AG08395 (cell line): ENCODE data around the gene CIZ1.

Source experiments
- DNase-seq: peaks from one replicate; pipeline ENCODE4 v3.0.0; 2012; ENCODE audit warnings: mixed read lengths, low spot score

The CIZ1 gene

DNA sequence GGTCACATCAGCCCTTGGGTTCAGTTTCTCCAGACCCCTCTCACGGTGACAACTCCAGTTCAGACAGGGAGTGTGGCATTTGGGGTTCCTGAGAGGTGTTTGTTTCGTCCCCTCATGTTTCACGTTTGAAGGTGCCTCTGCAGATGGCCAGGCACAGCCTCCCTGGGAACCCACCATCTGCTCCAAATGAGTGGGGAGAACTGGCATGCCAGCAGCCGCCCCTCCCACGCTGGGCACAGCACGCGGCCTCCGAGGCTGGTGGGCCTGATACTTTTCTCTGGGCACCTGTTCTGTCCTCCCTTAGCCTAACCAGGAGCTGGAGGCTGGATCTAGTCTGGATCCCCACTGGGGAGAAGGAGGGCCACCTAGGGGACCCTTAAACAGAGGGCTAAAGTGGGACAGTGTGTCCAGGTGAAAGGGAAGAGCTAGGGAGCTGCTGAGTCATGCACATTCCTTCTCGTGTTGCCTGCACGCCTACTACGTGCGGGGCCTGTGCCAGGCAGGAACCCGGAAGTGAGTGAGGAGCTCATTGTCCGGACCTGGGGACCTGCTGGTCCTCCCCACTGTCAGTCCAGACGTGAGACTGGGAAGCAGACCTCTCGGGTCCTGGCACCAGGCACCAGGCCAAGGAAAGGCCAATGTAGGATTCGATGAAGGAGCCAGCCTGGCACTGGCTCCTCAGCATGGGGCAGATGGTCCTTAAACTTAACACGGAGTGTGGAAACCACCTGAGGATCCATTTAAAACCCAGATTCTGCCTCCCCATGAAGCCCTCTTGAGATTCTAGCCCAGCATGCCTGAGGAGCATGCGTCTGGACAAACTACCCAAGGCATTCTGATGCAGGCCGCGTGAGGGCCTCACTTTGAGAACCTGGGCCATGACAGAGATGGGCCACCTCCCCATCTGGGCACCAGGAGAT, 23.5 kb upstream of the CIZ1 start:
- no peak for DNase-seq

DNA sequence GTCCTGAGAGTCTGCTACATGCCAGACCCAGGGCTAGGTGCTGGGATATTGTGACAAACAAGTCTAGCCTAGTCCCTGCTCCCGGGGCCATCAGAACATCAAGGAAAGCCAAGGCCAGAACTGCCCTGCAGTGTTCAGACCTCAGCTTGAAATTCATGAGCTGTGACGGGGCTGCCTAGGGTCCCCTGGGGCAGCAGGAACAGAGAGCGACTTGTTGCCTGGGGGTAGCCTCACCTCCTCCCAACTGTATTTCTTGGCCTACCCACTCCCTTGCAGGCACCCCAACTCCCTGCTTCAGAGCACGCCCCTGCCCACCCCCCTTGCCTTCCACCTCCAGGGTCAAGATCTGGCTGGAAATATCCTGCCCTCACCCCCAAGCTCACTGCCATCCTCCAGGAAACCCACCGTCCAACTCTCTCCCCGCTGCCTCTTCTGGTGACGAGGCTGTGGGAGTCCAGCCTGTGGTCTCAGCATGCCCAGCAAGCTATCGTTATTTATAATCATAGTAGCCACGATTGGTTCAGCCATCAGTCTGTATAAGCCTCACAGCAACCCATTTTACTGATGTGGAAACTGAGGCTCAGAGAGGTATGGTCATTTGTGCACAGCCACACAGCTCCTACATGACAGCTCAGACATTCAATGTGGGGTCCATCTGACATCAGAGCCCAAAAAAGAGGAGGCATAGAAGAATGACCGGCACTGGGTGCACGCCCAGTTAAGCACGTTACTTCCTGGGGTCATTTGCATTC, 22.6 kb upstream of the CIZ1 start:
- DNase-seq, result no peak

DNA sequence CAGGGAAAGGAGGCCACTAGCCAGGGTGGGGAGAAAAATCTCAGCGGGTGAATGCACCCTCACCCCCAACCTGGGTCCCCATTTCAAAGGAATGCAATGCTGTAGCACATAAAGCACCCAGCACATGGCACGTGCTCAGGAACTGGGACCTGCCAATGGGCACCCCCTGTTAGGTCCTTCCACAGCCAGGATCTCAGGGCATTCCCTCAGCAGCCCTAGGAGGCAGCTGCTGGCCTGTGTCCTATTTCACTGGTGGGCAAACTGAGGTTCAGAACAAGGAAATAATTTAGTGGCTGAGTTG, 20.6 kb upstream of the CIZ1 start:
- DNase-seq, result no peak

DNA sequence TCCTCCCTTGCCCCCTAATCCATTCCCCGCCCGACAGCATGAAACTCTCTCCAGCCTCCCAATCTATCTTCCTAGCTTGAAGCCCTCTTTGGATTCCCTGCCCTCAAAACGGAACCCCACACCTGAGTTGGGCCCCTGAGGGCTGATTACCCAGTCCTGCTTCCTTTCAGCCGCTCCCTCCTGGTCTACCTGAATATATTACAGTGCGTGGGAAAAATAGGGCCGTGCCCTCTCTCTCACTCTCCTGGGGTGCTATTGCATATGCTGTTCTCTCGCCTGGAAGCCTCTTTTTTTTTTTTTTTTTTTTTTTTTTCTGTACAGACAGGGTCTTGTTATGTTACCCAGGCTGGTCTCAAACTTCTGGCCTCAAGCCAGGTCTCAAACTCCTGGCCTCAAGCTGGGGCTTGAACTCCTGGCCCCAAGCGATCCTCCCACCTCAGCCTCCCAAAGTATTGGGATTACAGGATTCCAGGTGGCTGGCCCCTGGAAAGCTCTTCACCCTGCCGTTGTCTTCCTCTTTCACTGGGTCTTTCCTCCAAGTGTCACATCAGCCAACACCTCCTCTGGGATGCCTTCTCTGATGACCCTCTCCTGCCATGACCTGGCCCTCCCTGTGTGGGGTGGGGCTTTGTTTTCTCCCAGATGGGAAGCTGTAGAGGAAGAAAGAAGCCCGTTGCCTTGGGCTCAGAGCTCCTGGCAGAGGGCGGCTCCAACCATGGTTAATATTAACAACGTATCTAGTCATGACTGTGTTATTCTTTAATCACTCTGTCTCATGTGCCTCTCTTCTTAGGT, 20.0 kb upstream of the CIZ1 start:
- DNase-seq, result no peak

DNA sequence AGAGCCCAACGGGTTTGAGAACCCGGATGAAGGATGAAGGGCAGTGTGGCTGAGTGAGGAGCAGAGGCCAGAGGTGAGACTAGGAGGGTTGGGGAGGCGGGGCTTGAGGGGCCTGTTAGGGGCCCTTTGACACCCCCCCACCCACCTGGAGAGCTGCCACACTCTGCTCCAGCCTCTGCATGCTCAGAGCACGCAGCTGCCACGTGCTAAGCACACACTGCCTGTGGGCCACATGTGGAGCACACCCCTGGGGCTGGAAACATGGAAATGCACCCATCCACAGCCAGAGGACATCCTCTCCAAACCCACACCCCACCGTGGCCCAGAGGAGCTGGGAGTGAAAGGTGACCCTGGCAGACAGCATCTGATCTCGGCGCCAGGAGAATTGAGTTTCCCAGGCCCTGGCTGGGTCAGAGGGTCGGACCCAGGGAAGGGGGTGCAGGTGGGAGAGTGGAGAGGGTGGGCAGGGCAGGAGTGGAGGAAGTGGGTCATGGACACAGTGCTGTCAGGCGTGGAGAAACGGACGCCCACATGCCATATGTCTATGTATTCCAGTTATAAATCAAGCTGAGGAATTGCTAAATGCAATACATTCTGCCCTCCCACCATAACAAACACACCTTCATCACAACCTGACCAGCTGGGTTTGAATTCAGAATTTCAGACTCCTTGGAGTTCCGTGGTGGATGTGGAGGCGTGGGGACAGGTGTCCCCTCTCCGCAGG, 17.7 kb upstream of the CIZ1 start:
- no peak for DNase-seq

DNA sequence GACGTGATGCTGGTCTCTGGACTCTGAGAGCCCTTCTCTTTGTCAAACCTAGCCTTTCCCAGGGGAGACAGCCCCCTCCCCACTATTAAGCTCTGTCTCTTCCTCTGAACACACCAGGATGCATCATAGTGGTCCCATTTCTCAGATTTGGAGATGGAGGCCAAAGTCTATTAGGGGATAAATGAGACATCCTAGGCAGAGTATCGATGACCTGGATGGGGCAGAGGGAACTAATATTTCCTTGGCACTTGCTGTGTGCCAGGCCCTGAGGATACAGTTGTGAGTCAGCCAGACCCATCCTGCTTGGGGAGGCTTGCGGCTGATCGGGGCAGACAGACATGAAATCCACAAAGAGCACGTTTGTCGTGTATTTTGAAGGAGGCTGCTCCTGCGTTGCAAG, 17.0 kb upstream of the CIZ1 start:
- DNase-seq, result no peak

DNA sequence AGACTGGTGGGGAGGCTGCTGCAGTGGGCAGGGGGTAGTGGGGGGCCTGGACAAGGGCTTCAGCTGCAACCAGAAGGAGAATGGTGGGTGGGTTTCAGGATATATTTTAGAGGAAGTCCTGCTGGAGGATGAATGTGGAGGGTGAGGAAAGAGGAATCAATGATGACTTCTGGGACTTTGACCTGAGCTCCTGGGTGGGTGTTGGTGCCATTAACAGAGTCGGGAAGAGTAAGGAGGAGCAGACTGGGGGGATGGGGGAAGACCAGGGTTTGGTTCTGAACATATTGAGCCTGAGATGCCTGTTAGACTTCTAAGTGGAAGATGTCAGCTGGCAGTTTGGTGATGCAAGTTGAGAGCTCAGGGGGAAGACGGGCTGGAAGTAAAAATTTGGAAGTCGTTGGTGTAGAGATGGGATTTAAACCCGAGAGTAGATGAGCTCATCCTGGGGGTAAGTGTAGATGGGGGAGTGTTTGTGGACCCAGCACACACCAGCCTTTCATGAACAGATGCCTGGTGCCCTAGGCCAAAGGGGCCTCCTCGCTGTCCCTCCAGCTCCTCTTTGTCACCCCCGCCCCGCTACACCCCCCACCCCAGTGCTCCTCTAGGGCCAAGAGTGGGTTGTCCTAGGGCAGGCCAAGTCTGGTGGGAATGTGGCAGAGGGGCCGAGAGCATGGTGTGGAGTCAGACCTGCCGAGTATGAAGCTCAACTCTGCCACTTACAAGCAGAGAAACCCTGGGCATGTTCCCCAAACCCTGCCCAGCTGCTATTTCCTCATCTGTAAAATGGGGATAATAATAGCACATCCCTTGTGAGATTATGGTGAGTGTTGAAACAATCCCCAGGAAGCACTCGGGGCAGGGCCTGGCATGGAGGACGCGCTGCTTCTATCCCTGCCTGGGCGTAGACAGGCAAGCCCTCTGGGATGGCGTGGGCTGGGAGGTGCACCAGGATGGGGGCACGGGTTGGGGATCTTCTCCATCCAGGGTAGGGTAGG, 15.8 kb upstream of the CIZ1 start:
- no peak for DNase-seq

DNA sequence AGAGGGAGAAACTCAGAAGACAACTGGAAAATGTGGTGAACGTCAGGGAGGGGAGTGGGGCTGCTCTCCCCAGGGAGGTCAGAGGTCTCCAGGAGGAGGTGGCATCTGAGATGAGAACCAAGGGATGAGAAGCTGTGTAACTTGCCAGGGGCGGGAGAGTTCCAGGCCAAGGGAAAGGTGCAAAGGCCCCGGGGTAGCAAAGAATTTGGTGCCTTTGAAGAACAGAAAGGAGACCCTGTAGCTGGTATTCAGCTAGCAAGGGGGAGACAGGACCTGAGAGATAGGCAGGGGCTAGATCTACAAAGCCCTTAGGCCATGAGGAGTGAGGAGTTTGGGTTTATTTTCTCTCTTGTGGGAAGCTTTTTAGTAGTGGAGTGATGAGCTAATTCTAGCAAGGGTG, 15.1 kb upstream of the CIZ1 start:
- DNase-seq, result no peak

DNA sequence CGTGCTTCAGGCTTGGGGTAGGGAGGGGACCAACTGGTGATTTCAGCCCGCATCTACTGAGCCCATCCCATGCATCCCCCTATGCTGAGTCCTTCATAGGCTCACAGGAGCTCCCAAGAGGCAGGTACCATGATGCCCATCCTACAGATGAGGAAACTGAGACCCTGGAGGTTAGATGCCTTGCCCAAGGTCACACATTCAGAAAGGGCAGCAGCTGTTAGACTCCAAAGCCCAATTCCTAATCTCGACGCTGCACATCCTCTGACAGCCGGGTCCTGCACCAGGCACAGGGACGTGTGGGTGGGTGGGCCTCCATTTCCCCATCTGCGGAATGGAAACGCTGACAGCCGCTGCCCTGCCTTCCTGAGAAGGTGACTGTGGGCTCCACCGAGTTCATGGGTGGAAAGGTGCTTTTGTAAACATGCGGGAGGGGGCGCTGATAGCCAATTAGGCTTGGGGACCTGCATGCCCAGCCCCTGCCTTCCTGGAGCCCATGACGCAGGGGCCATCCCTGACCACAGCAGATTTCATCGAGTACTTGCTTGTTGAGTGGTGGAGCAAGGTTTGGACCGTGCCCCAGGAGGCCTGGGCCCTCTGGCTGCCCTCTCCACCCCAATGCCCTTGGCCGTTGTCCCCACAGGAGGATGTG, 14.0 kb upstream of the CIZ1 start:
- DNase-seq, result no peak

DNA sequence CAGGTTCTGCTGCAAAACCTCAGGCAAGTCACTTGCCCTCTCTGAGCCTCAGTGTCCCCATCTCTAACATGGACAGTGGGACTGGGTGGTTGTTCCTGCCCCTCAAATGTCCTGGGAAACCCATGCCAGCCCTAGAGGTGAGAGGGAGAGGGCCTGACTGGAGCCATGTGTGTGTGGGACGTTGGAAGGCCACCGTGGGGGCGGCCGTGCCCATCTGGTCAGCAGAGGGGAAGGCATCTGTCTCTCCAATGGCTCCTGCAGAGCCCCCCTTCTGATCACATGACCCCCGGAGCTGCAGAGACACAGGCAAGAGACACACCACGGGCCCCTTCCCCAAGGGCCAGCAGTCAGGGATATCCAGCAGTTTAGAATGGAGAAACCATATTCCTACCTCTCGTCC, 13.5 kb upstream of the CIZ1 start:
- no peak for DNase-seq

DNA sequence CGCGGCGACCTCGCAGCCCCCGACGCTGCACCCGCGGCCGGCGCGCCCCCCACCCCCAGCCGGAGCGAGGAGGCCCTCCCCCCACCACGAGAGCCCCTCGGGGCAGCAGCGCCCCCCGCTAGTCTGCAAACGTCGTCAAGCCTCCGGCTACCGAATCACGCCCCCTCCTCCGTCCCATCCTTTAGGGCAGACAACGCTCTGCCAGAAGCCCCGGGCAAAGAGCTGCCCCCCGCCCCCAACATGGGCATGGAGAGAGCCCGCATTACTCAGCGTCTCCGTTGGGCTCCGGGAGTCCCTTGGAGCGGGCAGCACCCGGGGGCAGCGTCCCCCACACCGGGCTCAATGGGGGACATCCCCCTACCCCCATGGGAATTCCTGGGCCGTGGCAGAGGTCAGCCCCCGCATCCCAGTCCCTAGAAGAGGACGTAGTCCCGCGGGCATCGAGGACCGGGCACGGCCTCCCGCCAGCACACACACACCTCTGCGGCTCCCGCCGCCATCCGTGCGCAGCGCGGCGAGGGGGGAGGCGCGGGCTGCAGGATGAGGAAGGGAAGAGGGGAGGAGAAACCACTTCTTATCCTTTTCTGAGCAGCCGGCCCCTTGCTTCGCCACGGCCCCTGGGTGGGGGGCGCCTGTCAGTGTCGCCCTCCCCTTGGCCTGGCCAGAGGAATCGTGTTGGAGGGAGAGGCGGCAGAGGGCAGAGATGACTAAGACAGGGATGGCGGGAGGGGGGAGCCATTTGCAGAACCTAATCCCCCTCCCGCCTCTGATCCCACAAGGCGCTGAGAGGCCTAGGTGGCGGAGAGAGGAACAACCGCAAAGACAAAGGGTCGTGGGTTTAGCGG, 12.6 kb upstream of the CIZ1 start:
- DNase-seq, result peak; percentile 66

DNA sequence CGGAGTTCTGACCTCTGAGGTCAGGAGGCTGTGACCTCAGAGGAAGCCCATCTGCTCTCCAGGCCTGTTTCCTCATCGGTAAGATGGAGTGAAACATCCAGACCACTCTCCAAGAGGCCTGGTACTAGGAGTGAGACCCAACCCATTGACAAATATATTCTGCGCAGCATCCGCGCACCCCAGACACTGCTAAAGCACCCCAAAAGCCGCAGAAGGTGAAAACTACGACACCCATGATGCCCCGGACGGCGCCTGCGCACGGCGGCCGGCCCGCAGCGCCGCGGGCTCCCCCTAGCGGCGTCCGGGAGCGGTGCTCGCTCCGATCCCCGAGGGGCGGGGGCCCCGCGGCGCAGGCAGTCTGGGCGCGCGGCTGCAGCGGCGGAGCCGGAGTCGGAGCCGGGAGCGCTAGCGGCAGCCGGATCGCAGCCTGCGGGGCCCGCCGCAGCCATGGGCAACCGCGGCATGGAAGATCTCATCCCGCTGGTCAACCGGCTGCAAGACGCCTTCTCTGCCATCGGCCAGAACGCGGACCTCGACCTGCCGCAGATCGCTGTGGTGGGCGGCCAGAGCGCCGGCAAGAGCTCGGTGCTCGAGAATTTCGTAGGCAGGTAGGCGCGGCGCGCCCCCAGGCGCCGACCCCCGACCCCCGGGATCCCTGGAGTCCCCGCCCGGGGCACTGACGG, 11.8 kb upstream of the CIZ1 start, which contains the start of gene DNM1:
Gene DNM1, plus strand, starts transcription at position 356 of the 683 bp plus-strand sequence. Its CDS starts 92 bp downstream, at position 448.
- DNase-seq, result peak; percentile 98

DNA sequence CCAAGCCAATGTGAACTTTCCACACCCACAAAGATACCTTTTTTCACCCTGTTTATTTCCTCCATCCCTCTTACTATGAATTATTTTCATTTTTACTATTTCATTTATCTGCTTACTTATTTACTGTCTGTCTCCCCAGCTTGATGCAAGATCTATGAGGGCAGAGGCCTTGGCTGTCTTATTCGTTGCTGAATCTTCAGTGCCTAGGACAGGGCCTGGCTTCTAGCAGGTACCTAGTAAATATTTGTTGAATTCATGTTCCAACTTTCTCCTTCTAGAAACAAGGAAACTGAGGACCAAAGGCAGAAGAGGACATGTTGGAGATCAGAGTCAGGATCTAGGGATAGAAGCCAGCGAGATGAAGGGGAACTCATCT, 11.3 kb upstream of the CIZ1 start:
- no peak for DNase-seq

DNA sequence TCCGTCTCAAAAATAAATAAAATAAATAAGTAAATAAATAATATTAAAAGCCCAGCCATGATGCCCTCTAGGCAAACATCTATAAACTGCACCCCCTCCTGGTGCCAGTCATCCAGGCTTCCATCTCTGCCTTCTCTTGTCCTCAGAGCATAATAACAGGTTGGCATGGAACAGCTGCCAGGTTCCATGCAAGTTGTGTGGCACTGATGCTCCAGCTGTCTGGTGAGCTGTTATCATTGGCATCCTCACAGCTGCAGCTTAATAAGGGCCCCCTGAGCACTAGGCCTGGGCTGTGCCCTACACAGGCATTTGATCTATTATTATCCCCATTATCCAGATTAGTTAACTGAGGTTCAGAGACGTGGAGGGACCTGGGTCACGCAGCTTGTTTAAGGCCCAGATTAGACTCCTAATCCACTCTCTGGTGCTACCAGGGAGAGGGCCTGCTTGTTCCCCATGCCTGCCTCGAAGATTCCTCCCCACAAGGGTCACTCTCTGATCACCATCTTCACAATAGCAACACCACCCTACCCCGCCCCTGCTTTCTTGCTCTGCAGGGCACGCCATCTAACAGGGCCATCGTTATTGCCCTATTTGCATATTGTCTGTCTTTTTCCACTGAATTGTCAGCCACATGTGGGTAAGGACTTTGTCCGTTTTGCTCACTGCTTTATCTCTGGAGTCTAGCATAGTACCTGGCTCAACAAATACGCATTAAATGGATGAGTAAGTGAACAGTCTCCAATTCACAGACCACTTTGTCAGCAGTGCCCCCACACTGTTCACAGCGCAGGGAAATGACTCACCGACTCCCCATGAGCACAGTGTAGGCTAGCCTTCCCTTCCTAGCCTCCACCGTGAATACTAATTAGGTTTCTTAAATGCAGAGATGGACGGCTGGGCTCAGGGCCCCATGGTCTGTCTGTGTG, 10.3 kb upstream of the CIZ1 start:
- no peak for DNase-seq

DNA sequence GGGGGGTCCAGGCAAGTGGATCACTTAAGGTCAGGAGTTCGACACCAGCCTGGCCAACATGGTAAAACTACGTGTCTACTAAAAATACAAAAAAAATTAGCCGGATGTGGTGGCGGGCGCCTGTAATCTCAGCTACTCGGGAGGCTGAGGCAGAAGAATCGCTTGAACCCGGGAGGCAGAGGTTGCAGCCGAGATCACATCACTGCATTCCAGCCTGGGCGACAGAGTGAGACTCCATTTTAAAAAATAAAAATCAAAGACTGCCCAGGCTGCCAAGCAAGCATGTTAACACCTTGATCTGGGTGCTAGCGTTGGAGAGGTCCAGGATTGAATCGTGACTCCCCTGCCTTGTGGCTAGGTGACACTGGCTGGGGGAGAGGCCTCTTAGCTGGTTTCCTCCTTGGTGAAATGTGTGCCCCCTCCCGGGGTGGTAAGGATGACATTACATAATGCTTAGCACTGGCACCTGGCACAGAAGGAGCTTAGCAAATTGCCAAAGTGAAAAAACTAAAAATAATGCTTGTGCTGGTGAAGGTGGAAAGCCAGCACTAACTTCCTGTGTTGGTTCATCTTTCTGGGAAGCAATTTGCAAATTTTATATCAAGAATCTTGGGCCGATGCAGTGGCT, 2.2 kb upstream of the CIZ1 start:
- DNase-seq, result no peak

DNA sequence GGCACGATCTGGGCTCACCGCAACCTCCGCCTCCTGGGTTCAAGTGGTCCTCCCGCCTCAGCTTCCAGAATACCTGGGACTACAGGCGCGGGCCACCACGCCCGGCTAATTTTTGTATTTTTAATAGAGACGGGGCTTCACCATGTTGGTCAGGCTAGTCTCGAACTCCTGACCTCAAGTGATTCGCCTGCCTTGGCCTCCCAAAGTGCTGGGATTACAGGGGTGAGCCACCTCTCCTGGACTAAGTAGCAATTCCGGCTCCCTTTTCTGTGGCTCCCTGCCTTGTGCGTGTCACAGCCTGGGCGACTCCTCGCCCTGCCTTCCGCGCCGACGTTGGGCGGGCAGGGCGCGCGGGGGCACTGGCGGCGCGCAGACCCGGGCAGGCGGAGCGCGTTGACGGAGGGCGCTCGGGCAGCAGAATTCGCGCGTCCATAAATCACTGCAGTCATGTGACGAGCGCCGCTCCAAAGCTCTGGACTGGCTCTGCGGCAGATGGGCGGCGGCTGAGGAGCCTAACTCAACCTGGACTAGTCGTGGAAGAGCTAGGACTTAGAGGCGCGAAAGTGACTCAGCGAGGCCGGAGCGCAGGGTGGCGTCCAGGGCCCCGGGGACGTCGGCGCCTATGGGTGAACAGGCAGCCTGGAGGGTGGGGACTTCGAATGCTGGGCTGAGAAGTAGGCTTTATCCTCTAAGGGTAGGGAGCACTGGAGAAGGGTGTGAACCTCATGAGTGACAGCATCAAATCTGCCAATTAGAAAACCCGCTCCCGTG, 1.4 kb upstream of the CIZ1 start:
- peak; percentile 90 for DNase-seq
